Islet of Langerhans (tissue), 1 donor: ENCODE data around the gene FZD1.

Experiments
- FAIRE-seq: peaks from one replicate; lab custom pipeline; 2011; peaks lifted over from hg19 to GRCh38; lab: Jason Lieb, UNC

Gene FZD1

GRCh38 chr7:91265693-91266066, 1.4 kb downstream of the FZD1 start:
- no peak for FAIRE-seq

- no peak for FAIRE-seq
These were observed 1.9 kb downstream of the FZD1 start for GRCh38 chr7:91266067-91266688.

DNA sequence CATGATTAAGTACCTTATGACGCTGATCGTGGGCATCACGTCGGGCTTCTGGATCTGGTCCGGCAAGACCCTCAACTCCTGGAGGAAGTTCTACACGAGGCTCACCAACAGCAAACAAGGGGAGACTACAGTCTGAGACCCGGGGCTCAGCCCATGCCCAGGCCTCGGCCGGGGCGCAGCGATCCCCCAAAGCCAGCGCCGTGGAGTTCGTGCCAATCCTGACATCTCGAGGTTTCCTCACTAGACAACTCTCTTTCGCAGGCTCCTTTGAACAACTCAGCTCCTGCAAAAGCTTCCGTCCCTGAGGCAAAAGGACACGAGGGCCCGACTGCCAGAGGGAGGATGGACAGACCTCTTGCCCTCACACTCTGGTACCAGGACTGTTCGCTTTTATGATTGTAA, 2.5 kb downstream of the FZD1 start:
- no peak for FAIRE-seq

DNA sequence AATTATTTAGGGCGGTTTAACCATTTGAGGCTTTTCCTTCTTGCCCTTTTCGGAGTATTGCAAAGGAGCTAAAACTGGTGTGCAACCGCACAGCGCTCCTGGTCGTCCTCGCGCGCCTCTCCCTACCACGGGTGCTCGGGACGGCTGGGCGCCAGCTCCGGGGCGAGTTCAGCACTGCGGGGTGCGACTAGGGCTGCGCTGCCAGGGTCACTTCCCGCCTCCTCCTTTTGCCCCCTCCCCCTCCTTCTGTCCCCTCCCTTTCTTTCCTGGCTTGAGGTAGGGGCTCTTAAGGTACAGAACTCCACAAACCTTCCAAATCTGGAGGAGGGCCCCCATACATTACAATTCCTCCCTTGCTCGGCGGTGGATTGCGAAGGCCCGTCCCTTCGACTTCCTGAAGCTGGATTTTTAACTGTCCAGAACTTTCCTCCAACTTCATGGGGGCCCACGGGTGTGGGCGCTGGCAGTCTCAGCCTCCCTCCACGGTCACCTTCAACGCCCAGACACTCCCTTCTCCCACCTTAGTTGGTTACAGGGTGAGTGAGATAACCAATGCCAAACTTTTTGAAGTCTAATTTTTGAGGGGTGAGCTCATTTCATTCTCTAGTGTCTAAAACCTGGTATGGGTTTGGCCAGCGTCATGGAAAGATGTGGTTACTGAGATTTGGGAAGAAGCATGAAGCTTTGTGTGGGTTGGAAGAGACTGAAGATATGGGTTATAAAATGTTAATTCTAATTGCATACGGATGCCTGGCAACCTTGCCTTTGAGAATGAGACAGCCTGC, 3.1 kb downstream of the FZD1 start:
- no peak for FAIRE-seq

- no peak for FAIRE-seq
These were observed 6.1 kb downstream of the FZD1 start for GRCh38 chr7:91270372-91270771.

DNA sequence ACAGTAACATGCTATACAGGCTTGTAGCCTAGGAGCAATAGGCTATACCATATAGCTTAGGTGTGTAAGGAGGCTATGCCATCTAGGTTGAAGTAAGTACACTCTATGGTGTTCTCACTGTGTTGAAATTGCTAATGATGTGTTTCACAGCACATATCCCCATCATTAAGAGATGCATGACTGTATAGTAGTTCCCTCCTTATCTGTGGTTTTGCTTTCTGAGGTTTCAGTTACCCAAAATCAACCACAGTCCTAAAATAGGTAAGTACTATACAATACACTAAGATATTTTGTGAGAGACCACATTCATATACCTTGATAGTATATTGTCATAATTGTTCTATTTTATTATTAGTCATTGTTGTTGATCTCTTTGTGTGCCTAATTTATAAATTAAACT, 12.7 kb downstream of the FZD1 start:
- FAIRE-seq = no peak

GRCh38 chr7:91280185-91280584, 16.0 kb downstream of the FZD1 start:
- no peak for FAIRE-seq

DNA sequence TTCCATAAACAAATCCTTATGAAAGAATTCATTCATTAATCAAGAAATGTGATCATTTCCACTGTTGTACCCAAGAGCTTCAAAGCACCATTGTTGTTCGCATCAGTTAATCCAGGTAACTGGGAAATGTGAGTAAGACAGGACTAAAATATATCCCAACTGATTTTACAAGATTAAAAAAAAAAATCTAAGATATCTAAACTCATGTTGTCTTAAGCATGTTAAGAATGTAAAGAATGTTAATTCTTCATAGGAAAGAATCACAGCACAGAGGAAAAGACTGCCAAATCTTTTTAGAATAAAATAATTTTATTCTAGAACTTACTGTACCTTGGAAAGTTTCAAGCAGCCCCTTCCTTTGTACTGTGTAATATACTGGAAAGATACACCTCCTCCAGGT, 16.4 kb downstream of the FZD1 start:
- FAIRE-seq = no peak

DNA sequence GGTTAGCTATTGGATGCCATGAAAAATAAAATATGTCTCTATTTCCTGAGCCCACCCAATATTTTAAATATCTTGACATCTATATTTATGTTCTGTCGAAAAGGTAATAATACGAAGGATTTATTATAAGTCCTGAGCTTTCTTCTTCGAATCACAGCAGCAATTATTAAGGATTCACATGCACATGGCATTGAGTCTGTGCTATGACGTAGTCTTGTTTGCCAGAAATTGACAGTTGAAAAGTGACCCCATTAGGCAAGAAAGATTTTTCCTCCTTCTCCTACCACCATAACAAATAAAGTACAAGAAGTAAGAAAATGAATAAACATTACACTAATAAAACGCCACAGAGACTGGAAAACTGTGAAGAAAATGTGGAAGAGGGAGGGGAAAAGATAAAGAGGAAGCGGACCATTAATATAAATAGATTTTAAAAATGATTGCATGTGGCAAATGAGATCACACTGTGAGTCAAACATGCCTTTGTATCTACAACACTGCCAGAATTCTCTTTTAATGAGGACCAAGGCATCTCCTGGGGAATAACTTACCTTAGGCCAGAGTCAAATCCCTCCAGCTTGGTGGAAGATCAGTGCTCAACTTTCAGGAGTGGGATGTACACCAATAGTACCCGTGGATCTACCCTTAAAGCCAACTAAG, 21.6 kb downstream of the FZD1 start:
- no peak for FAIRE-seq

- no peak for FAIRE-seq
These were observed 22.2 kb downstream of the FZD1 start for GRCh38 chr7:91286432-91286831.

DNA sequence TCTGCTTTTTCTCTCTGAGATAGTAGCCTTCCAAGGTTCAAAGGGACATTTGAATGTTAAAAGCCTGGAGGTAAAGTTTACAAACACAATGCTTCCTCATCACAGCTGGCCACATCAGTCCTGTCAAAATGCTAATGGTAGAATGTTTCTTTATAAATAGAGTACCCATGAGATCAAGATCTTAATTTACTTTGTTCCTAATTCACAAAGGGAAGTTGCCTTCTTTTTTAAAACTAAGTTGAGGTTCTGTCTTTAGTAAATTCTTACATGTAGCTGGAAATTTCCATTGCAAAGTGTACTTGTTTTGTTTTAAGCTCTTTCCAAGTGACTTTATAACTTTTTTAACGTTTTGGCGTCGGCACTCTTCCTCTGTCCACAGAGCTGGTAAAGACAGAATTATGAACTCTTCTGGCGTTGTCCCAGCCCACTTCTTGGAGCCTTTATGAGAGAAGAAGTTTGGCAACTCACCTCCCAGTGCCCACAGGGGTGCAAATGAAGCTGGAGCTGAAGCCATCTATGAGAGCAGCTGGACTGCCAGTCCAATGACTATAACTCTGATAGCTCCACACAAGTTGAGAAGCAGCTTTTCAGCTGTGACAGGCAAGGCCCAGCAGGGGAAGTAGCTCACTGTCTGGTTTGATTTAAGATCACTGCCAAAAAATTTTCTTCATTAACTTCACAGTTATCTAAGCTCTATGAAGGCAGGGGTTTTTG, 23.3 kb downstream of the FZD1 start:
- no peak for FAIRE-seq

- no peak for FAIRE-seq
These were observed 24.1 kb downstream of the FZD1 start for GRCh38 chr7:91288208-91288824.

DNA sequence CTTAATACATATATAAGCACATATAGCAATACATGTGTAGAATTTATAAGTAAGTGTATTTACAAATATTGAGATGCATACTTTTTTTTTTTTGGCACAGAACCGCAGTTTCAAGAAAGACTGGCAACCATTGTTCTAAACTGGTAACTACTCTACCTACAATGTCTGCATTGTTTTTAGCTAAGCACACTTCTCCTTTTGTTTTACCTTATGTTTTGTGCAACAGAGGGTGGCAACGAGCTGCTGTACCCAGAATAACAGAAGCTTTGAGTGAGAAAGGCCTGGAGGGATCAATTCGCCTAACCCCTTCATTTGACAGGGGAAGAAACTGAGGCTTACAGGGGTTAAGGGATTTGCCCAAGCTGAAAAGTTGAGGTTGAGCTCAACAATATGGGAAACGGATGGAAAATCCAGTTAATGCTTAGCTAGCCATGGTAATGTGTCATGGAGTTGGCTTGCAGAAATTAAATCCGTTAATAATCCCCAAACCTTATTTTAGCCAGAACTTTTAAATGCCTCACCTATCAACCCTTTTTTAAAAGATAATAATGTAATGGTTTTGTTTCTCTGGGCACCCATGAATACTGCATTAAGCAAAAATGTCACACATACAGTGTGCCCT, 25.5 kb downstream of the FZD1 start:
- no peak for FAIRE-seq

DNA sequence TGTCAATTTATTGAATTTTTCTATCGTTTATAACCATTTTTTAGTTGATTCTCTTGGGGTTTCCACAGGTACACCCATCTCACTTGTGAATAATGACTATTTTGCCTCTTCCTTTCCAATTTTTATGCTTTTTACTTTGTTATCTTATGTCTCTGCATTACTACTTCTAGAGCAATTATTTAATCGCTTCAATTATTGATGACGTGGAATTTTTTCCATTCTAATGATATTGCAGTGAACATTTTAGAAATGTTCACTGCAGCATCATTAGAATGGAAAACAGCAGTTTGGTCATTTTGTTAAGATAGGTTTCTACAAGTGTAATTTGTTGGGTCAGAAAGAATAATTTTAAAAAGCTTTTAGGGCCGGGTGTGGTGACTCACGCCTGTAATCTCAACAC, 27.1 kb downstream of the FZD1 start:
- FAIRE-seq = no peak

GRCh38 chr7:91291902-91292301, 27.7 kb downstream of the FZD1 start:
- no peak for FAIRE-seq

- FAIRE-seq = no peak
These were observed 28.3 kb downstream of the FZD1 start for GRCh38 chr7:91292506-91292905.

DNA sequence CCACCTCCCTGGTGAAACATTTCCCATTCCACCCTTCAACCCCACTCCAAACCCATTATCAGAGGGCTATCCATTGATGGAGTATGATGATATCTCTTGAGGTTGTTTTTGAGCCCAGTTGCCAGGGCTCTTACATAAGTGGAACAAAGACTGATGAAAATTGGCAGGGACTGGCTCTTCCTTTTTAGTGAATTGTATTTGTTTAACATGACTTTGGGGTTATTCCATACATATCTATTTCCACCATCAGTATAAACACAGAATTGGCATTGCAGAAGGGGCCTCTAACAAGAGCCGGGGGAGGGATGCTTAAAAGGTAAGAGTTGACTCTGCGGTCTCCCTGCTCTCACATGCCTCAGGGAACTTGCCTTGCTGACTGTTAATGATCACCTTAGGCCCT, 28.9 kb downstream of the FZD1 start:
- no peak for FAIRE-seq

DNA sequence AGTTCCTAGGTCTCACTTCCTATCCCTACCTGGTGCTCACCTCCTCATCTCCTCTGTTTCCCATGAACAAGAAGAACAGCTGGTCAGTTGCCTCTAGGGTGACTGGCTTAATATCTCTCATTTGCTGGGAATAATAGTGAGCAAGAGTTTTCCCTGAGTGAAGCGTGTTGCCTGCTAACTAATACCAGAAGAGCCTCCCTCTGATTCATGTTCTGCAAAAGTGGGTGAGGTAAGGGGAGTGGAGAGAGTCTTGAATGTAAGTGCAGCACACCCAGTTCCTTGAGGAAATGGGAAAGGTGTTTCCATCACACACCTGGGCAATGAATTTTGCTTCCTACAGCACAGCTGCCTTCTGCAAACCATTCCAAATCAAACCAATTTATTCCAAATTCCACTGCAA, 29.6 kb downstream of the FZD1 start:
- FAIRE-seq = no peak

DNA sequence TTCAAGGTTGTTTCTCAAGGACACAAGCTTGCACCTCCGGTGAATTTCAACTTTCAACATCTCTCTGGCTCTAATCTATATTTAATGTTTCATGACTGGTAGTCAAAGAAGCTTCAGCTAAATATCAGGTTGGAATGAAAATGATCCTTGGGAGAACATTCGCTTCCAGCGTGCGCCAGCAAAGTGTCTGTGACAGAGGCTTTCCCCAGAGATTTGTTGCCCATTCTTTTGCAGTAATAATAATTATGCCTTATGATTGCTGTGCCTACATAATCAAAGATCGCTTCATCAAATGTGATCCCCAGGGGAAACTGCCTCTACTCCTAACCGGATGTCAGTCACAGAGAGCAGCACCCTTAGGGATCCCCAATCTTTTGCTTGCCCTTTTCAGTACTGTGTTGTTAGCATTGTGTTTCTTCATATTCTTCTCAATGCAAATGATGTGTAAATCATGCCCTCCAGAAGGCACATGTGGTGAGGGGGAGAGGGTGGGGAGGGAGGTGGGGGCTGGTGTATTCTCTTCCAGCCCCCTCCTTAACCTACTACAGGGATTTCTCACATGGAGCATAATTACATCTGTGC, 30.5 kb downstream of the FZD1 start:
- no peak for FAIRE-seq

DNA sequence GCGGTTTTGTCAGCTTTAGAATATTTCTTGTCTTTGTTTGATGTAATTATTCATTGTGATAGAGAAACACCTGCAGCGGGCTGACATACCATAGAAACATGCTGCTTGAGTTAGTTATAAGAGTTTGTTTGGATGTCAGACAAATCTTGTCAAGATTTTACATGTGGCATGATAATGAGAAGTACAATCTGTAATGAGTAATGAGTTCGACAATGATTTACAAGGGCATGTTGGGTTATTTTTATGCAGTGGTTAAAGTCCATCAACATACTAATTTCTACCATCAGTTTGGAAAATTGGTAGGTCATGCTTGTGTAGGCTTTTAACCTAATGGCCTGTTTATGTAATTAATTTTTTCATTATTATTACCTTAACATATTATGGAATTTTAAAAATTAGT, 31.3 kb downstream of the FZD1 start:
- no peak for FAIRE-seq

- no peak for FAIRE-seq
These were observed 33.7 kb downstream of the FZD1 start for GRCh38 chr7:91297939-91298338.
